ENCODE measurements around the gene CCL28.

GRCh38 chr5:43376496-43377140, 35.6 kb downstream of the CCL28 start:
- no peak for TF ChIP-seq POLR2A (IDR thresholded peaks at IDR 0.05; ENCODE audit: low read length)
- TF ChIP-seq ESRRA (IDR thresholded peaks at IDR 0.05; ENCODE audit: borderline replicate concordance, low read length) = no peak
- no peak for TF ChIP-seq CTCF (IDR thresholded peaks at IDR 0.05)
- no peak for TF ChIP-seq SREBF2 (IDR thresholded peaks at IDR 0.05)
- TF ChIP-seq HDAC2 (IDR thresholded peaks at IDR 0.05) = no peak
- no peak for TF ChIP-seq KDM5A (IDR thresholded peaks at IDR 0.05)
- TF ChIP-seq JUN (IDR thresholded peaks at IDR 0.05) = no peak
- no peak for TF ChIP-seq REST (IDR thresholded peaks at IDR 0.05)
- TF ChIP-seq MAZ (IDR thresholded peaks at IDR 0.05; ENCODE audit: borderline replicate concordance, low read depth, low read length) = no peak
- no peak for TF ChIP-seq RCOR1 (IDR thresholded peaks at IDR 0.05; ENCODE audit: low read depth, low read length)
